Adrenal gland (tissue), 5 donors: ENCODE results near the gene AHI1.

ENCODE experiments used
- POLR2A ChIP-seq, 2 donors: fragments of 450-650 bp; IDR thresholded peaks; one replicate each; pipeline ENCODE4 v1.6.1; 2017; ENCODE audit warnings: antibody characterized with exemption in 2 of 2, mild to moderate bottlenecking in 2 of 2, moderate library complexity in 1 of 2
- TF ChIP-seq, protein P1 (sequence below), 6 experiments: fragments of 450-650 bp in 4 of 6; fragments of 200-600 bp in 2 of 6; sonication (generic) in 1 of 6; IDR thresholded peaks; 1 replicate in 5 of 6; 2 replicates in 1 of 6; pipeline versions ENCODE4 v1.5.1 to v1.8.0; 2016 to 2021; ENCODE audit warnings: antibody characterized with exemption in 6 of 6, mild to moderate bottlenecking in 2 of 6, moderate library complexity in 1 of 6
- donor health status: DM: no; HTN: no; CAD: no.

DNA sequence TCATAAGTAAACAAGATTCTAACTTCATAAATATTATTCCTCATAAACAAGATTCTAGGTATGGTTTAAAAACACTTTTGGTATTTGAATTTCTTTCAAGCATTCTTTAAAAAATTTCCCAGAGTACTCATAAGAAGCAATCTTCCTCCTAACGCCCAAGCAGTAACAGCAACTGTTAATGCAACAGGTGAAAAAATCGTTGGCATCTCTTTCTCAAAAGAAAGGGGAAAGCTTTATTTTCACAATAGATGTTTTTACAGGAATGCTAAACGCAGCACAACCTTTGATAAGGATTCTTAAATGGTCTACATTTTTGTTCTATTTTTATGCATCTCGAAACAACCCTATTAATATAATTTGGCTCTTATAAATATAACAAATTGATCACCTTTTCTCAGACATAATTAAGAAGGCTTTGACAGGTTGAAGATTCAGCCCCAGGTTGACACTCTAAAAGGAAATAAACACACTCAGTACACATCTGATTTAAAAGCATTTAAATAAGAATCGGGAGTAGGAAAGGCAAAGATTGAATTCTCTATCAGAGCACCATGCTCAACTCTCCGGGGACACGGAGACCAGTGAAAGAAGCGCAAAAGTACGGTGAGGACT, 634 bp downstream of the AHI1 start:
- TF ChIP-seq, protein P1, sequence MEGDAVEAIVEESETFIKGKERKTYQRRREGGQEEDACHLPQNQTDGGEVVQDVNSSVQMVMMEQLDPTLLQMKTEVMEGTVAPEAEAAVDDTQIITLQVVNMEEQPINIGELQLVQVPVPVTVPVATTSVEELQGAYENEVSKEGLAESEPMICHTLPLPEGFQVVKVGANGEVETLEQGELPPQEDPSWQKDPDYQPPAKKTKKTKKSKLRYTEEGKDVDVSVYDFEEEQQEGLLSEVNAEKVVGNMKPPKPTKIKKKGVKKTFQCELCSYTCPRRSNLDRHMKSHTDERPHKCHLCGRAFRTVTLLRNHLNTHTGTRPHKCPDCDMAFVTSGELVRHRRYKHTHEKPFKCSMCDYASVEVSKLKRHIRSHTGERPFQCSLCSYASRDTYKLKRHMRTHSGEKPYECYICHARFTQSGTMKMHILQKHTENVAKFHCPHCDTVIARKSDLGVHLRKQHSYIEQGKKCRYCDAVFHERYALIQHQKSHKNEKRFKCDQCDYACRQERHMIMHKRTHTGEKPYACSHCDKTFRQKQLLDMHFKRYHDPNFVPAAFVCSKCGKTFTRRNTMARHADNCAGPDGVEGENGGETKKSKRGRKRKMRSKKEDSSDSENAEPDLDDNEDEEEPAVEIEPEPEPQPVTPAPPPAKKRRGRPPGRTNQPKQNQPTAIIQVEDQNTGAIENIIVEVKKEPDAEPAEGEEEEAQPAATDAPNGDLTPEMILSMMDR (IDR thresholded peaks at IDR 0.05), result no peak
- no peak for TF ChIP-seq POLR2A (IDR thresholded peaks at IDR 0.05)
